ENCODE measurements around the gene SCRN3.
"Not testable (repeated sequence)": the region's sequence is repeated elsewhere in the genome, so short reads cannot be mapped to it uniquely, and the experiment has no call there.

Gene SCRN3

DNA sequence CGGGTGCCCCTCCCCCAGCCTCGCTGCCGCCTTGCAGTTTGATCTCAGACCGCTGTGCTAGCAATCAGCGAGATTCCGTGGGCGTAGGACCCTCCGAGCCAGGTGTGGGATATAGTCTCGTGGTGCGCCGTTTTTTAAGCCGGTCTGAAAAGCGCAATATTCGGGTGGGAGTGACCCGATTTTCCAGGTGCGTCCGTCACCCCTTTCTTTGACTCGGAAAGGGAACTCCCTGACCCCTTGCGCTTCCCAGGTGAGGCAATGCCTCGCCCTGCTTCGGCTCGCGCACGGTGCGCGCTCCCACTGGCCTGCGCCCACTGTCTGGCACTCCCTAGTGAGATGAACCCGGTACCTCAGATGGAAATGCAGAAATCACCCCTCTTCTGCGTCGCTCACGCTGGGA is 14.5 kb downstream of the SCRN3 start:
- DNase-seq, result not testable (repeated sequence)

GRCh38 chr2:174412256-174412655 is 16.7 kb downstream of the SCRN3 start:
- DNase-seq, result no peak

GRCh38 chr2:174428214-174428613 is 32.7 kb downstream of the SCRN3 start:
- no peak for DNase-seq

GRCh38 chr2:174430066-174430465 is 34.5 kb downstream of the SCRN3 start:
- DNase-seq, result no peak

DNA sequence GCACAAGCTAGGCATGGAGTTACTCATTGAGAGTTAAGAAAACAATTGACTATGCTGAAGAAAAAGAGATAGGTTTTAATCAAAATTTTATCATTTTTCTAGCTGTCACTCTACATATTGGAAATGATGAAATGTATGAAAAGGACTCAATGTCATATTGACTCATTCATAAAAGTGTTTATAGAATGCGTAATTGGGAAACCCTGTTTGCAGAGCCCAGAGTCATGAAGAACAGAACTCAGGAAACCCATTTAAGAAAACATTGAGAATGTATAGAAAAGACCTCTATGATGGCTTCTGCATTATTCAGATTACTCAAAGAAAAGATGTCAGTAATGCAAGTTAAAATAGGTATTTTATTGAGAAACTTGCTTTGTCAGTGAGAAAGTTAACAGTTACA is 36.4 kb downstream of the SCRN3 start:
- no peak for DNase-seq

GRCh38 chr2:174436351-174436750 is 40.8 kb downstream of the SCRN3 start:
- DNase-seq, result no peak

- DNase-seq, result no peak
Observed at GRCh38 chr2:174438146-174438886, 42.8 kb downstream of the SCRN3 start.

DNA sequence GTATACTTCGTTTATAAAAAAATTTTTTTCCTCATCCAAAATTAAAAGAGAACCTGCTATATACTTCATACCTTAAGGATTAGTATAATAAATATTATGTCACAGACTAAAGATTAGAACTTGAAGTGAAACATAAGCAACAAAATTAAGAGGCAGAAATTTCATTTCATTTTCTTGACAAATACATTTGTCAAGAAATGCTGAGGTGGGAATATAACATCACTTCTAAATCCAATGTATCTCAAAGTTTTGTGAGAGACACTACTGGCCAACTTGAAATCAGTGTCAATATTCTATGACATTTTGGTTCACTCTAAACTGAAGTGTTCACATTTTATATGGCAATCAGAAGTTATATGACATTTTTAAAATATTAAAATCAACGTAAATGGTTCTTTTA is 43.8 kb downstream of the SCRN3 start:
- DNase-seq, result no peak

GRCh38 chr2:174439950-174440349 is 44.4 kb downstream of the SCRN3 start:
- DNase-seq, result no peak

- peak; percentile 86 for DNase-seq
Observed at GRCh38 chr2:174442546-174443510, 47.3 kb downstream of the SCRN3 start.

DNA sequence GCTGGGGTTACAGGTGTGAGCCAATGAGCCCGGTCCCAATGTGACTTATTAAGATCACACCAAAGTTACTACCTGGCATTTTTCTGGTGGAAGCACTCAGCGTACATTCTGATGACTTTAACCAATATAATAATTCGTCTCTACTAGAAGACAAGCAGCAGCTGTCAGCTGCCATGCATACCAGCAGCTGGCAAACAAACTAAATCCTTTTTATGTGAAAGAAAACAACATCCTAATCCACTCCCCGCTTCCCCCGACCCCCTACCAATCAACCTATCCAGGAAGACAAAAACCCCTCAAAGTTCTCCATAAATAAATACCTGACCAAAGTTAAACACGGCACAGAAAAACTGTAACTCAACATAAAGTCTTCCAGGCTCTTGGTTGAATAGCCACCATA is 49.2 kb downstream of the SCRN3 start:
- DNase-seq, result no peak

- no peak for DNase-seq
Observed at GRCh38 chr2:174445248-174445647, 49.7 kb downstream of the SCRN3 start.

DNA sequence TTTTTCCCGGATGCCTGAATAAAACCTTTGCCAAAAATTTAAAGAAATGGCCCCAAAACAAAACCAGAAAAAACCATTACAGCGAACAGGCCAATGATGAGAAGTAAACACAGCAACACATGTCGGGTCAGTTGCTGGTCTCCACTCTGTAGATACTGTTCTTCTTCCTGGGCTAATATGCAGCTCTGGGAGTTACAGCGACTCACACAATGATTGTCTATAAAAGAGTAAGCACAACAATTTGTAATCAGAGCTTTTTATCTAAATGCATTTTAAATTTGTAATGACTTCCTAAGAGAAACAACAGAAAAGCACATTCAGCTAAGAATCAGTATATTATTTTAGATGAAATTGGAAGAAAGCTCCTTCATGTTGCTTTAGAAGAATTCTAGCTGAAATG is 51.0 kb downstream of the SCRN3 start:
- DNase-seq, result no peak

DNA sequence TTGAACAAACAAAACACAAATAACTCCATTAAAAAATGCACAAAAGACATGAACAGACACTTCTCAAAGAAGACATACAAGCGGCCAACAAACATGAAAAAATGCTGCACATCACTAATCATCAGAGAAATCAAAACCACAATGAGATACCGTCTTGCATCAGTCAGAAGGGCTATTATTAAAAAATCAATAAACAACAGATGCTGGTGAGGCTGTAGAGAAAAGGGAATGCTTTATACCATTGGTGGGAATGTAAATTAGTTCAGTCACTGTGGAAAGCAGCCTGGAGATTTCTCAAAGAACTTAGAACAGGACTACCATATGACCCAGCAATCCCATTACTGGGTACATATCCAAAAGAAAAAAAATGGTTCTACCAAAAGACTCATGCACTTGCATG is 53.5 kb downstream of the SCRN3 start:
- peak; percentile 4 for DNase-seq

DNA sequence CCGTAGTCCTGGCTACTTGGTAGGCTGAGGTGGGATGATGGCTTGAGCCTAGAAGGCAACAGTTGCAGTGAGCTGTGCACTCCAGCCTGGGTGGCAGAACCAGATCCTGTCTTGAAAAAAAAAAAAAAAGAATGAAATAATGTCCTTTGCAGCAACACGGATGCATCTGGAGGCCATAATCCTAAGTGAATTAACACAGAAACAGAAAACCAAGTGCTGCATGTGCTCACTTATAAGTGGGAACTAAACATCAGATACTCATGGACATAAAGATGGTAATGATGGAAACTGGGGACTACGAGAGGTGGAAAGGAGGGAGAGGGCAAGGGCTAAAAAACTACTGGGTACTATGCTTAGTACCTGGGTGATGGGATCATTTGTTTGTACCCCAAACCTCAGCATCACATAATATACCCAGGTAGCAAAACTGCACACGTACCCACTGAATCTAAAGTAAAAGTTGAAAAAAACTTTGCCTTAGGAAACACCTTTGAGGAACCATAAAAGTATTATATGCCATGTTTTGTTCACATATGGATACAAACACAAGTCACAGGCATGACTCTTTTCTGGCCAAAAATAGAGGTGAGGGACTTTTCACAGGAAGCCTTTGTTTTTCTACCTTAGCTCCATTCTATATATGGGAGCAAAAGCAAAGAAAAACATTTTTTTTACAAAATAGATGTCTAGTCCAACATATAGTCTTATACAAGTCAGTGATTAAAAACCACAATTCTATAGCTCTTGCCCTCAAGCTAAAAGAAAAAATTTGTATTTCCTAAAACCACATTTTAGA is 54.7 kb downstream of the SCRN3 start:
- DNase-seq, result no peak

- DNase-seq, result no peak
Observed at GRCh38 chr2:174454566-174454965, 59.0 kb downstream of the SCRN3 start.

- DNase-seq, result no peak
Observed at GRCh38 chr2:174461221-174461620, 65.7 kb downstream of the SCRN3 start.

DNA sequence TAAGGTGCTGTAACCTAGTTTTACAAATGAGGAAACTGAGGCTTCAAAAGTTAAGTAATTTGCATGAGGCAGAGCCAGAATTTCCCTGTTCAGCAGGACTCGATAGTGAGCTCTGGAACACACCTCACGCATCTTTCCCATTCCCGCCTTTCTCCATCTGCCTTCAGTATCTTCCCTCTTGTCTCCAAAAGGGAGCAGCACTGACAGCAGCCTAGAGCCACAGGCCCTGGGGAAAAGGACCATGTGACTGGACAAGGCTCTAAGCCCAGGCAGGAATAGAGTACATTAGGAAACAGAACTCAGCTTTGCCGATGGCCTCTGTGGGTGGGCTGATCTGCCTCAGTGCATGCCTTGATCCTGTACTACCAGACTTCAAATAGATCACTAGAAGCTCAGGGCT is 69.8 kb downstream of the SCRN3 start:
- DNase-seq, result no peak

GRCh38 chr2:174473796-174474195 is 78.3 kb downstream of the SCRN3 start:
- DNase-seq, result no peak

DNA sequence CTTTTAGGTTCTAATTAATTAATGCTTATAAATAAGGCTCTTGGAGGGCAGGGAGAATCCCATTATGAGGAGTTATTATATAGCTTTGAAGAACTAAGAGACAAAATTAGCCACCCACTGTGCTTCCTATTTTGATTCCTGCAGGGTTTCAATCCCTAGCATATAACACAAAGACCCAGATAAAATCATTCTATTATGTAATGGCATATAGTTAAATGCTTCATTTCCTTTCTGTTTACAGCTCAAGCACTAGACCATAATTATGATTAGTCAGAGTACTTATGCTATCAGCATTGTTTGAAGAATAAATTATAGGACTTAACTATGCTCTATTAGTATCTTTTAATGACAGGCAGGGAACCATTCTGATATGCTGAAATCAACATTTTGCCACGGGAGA is 82.2 kb downstream of the SCRN3 start:
- no peak for DNase-seq
